Measurements from ENCODE around the gene TMPRSS11D.

Gene TMPRSS11D

GRCh38 chr4:67926485-67926884, 42.7 kb upstream of the TMPRSS11D start:
- Histone ChIP-seq H3K27me3 (ENCODE audit: low read length) (no peaks in the 10 kb centered on the region), H3K4me2 (ENCODE audit: low read depth, low read length, poor library complexity, severe bottlenecking) (no peak overlapping the region), H3K4me3 (ENCODE audit: insufficient read depth, low read length, poor library complexity, severe bottlenecking) (no peak overlapping the region), H2AFZ (ENCODE audit: low read depth, low read length, severe bottlenecking) (no peak overlapping the region), H3K9me3 (ENCODE audit: insufficient read depth, low read length) (no peaks in the 10 kb centered on the region), H4K20me1 (ENCODE audit: low read depth, low read length) (no peaks in the 10 kb centered on the region), H3K36me3 (ENCODE audit: low read length) (no peaks in the 10 kb centered on the region), H3K79me2 (ENCODE audit: insufficient read depth, low read length) (no peaks in the 10 kb centered on the region), H3K9ac (ENCODE audit: low read length) (no peak overlapping the region), H3F3A (ENCODE audit: insufficient read depth) (no peaks in the 10 kb centered on the region), H3K9me2 (replicated peaks; ENCODE audit: insufficient read depth, low read length) (no peaks in the 10 kb centered on the region), H3K27ac (ENCODE audit: low read depth, low read length) (no peak overlapping the region)
- TF ChIP-seq, protein P1, sequence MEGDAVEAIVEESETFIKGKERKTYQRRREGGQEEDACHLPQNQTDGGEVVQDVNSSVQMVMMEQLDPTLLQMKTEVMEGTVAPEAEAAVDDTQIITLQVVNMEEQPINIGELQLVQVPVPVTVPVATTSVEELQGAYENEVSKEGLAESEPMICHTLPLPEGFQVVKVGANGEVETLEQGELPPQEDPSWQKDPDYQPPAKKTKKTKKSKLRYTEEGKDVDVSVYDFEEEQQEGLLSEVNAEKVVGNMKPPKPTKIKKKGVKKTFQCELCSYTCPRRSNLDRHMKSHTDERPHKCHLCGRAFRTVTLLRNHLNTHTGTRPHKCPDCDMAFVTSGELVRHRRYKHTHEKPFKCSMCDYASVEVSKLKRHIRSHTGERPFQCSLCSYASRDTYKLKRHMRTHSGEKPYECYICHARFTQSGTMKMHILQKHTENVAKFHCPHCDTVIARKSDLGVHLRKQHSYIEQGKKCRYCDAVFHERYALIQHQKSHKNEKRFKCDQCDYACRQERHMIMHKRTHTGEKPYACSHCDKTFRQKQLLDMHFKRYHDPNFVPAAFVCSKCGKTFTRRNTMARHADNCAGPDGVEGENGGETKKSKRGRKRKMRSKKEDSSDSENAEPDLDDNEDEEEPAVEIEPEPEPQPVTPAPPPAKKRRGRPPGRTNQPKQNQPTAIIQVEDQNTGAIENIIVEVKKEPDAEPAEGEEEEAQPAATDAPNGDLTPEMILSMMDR (IDR thresholded peaks at IDR 0.05; ENCODE audit: insufficient read depth, low read length, poor library complexity, severe bottlenecking): no peak
- TF ChIP-seq EZH2phosphoT487 (conservative IDR thresholded peaks at IDR 0.05; ENCODE audit: low read length): no peak

GRCh38 chr4:67922697-67923096, 38.9 kb upstream of the TMPRSS11D start:
- Histone ChIP-seq H4K20me1 (ENCODE audit: low read depth, low read length) (no peaks in the 10 kb centered on the region), H3K9me2 (replicated peaks; ENCODE audit: insufficient read depth, low read length) (no peaks in the 10 kb centered on the region), H3K4me2 (ENCODE audit: low read depth, low read length, poor library complexity, severe bottlenecking) (no peak overlapping the region), H3K27me3 (ENCODE audit: low read length) (no peaks in the 10 kb centered on the region), H3K36me3 (ENCODE audit: low read length) (no peaks in the 10 kb centered on the region), H3K27ac (ENCODE audit: low read depth, low read length) (no peak overlapping the region), H3K9ac (ENCODE audit: low read length) (no peak overlapping the region), H3K79me2 (ENCODE audit: insufficient read depth, low read length) (no peaks in the 10 kb centered on the region), H2AFZ (ENCODE audit: low read depth, low read length, severe bottlenecking) (no peak overlapping the region), H3K9me3 (ENCODE audit: insufficient read depth, low read length) (no peaks in the 10 kb centered on the region), H3K4me3 (ENCODE audit: insufficient read depth, low read length, poor library complexity, severe bottlenecking) (no peak overlapping the region), H3F3A (ENCODE audit: insufficient read depth) (no peaks in the 10 kb centered on the region)
- TF ChIP-seq, protein P1 (IDR thresholded peaks at IDR 0.05; ENCODE audit: insufficient read depth, low read length, poor library complexity, severe bottlenecking): no peak
- no peak for TF ChIP-seq EZH2phosphoT487 (conservative IDR thresholded peaks at IDR 0.05; ENCODE audit: low read length)

GRCh38 chr4:67918428-67918827, 34.6 kb upstream of the TMPRSS11D start:
- H3K27ac ChIP-seq (ENCODE audit: low read depth, low read length): no peak overlapping the region
- no peaks in the 10 kb centered on the region for H3K36me3 ChIP-seq (ENCODE audit: low read length)
- H2AFZ ChIP-seq (ENCODE audit: low read depth, low read length, severe bottlenecking): no peak overlapping the region
- no peaks in the 10 kb centered on the region for H3F3A ChIP-seq (ENCODE audit: insufficient read depth)
- no peaks in the 10 kb centered on the region for H3K9me2 ChIP-seq (replicated peaks; ENCODE audit: insufficient read depth, low read length)
- no peak for TF ChIP-seq EZH2phosphoT487 (conservative IDR thresholded peaks at IDR 0.05; ENCODE audit: low read length)
- TF ChIP-seq, protein P1 (IDR thresholded peaks at IDR 0.05; ENCODE audit: insufficient read depth, low read length, poor library complexity, severe bottlenecking): no peak
- no peak overlapping the region for H3K4me3 ChIP-seq (ENCODE audit: insufficient read depth, low read length, poor library complexity, severe bottlenecking)
- H3K9me3 ChIP-seq (ENCODE audit: insufficient read depth, low read length): no peaks in the 10 kb centered on the region
- H3K27me3 ChIP-seq (ENCODE audit: low read length): no peaks in the 10 kb centered on the region
- no peaks in the 10 kb centered on the region for H3K79me2 ChIP-seq (ENCODE audit: insufficient read depth, low read length)
- H3K9ac ChIP-seq (ENCODE audit: low read length): no peak overlapping the region
- H4K20me1 ChIP-seq (ENCODE audit: low read depth, low read length): no peaks in the 10 kb centered on the region
- no peak overlapping the region for H3K4me2 ChIP-seq (ENCODE audit: low read depth, low read length, poor library complexity, severe bottlenecking)
